Measurements from ENCODE around the gene VIT. TPM values are rescaled to one million over a fixed set of nuclear protein-coding genes. Genes with fewer than 3 reads are reported as not detected.

VIT gene
- total and polyA plus RNA-seq, 2 donors (not counting 1 experiment from before 2014, with no cell fraction given), result 0.17 to 0.62 TPM

DNA sequence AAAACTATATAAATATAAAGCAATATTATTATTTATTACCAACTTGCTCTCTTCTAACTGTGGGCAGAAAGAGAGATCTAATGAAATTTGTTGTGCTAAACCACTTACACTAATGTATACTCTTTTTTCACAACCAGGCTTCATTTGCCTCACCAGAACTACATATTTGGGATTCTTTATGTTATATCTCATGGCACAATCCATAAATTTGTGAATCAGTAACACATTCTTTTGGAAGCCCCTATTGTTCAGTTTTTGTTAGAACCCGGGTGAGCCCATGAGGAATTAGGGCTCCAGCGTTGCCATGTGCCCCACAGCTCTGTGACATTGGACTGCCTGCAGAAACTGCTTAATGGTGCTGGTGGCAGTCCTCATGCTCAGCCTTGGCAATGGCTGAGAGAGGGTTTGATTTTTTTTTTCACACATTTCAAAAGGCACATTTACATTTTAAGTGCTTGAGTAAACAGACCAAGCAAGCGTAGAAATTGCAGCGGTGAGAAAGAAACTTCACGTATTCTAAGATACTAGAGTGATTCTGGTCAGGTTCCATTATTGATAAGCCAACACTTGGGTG, 15.3 kb downstream of the VIT start:
- Histone ChIP-seq H3K9me3 (ENCODE audit: control insufficient read depth, insufficient read depth, low read depth, low read length) (no peaks in the 10 kb centered on the region), H3K9ac (ENCODE audit: insufficient read depth, low read length) (no peak overlapping the region), H3K27me3 (ENCODE audit: control insufficient read depth, insufficient read depth, low read length) (no peaks in the 10 kb centered on the region), H3K4me2 (ENCODE audit: extremely low read depth, insufficient read depth, low read length) (no peak overlapping the region), H2AFZ (ENCODE audit: low read length) (no peak overlapping the region), H3K27ac (ENCODE audit: insufficient read depth, low read length) (no peak overlapping the region), H3K4me1 (ENCODE audit: control insufficient read depth, extremely low read depth, insufficient read depth, low read length) (peaks cover 3% of the 10 kb centered on the region), H4K20me1 (ENCODE audit: control insufficient read depth, extremely low read depth, insufficient read depth, low read length) (no peaks in the 10 kb centered on the region), H3K79me2 (ENCODE audit: control insufficient read depth, insufficient read depth, low read length) (no peaks in the 10 kb centered on the region), H3K4me3 (replicated peaks in 1 of 4; ENCODE audit: control extremely low read depth in 1 of 4, insufficient read depth in 1 of 4, low read depth in 3 of 4, low read length in 4 of 4) (no peak overlapping the region), H3K36me3 (ENCODE audit: control insufficient read depth, insufficient read depth, low read length) (no peaks in the 10 kb centered on the region)
- DNase-seq (ENCODE audit: low read depth in 2 of 2), result no peak
- TF ChIP-seq, protein P1, sequence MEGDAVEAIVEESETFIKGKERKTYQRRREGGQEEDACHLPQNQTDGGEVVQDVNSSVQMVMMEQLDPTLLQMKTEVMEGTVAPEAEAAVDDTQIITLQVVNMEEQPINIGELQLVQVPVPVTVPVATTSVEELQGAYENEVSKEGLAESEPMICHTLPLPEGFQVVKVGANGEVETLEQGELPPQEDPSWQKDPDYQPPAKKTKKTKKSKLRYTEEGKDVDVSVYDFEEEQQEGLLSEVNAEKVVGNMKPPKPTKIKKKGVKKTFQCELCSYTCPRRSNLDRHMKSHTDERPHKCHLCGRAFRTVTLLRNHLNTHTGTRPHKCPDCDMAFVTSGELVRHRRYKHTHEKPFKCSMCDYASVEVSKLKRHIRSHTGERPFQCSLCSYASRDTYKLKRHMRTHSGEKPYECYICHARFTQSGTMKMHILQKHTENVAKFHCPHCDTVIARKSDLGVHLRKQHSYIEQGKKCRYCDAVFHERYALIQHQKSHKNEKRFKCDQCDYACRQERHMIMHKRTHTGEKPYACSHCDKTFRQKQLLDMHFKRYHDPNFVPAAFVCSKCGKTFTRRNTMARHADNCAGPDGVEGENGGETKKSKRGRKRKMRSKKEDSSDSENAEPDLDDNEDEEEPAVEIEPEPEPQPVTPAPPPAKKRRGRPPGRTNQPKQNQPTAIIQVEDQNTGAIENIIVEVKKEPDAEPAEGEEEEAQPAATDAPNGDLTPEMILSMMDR (conservative IDR thresholded peaks at IDR 0.05 in 1 of 2, IDR thresholded peaks at IDR 0.05 in 1 of 2; ENCODE audit: low read depth in 1 of 2, low read length in 2 of 2), result no peak
- TF ChIP-seq EZH2 (IDR thresholded peaks at IDR 0.05; ENCODE audit: low read length, missing control alignments), result no peak

DNA sequence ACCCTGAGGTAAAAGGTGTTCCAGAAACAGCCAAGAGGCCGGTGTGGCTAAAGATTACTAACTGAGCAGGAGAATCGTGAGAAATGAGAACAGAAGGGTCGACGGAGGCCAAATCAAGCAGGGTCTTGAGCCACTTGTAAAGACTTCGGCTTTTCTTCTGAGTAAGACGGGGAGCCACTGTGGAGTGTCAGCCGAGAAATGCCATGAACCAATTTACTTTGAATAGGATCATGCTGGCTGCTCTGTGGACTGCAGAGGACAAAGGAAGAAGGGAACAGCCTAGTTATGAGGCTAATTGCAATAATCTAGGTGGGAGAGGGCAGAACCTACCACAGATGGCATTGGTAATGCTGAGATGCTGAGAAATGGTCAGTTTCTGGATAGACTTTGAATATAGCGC, 16.8 kb downstream of the VIT start:
- no peaks in the 10 kb centered on the region for H3K79me2 ChIP-seq (ENCODE audit: control insufficient read depth, insufficient read depth, low read length)
- no peak overlapping the region for H3K4me2 ChIP-seq (ENCODE audit: extremely low read depth, insufficient read depth, low read length)
- no peaks in the 10 kb centered on the region for H3K27me3 ChIP-seq (ENCODE audit: control insufficient read depth, insufficient read depth, low read length)
- no peaks in the 10 kb centered on the region for H3K4me1 ChIP-seq (ENCODE audit: control insufficient read depth, extremely low read depth, insufficient read depth, low read length)
- H3K36me3 ChIP-seq (ENCODE audit: control insufficient read depth, insufficient read depth, low read length), result no peaks in the 10 kb centered on the region
- H3K27ac ChIP-seq (ENCODE audit: insufficient read depth, low read length), result no peak overlapping the region
- no peaks in the 10 kb centered on the region for H3K9me3 ChIP-seq (ENCODE audit: control insufficient read depth, insufficient read depth, low read depth, low read length)
- no peak overlapping the region for H3K4me3 ChIP-seq (replicated peaks in 1 of 4; ENCODE audit: control extremely low read depth in 1 of 4, insufficient read depth in 1 of 4, low read depth in 3 of 4, low read length in 4 of 4)
- no peaks in the 10 kb centered on the region for H4K20me1 ChIP-seq (ENCODE audit: control insufficient read depth, extremely low read depth, insufficient read depth, low read length)
- no peak overlapping the region for H2AFZ ChIP-seq (ENCODE audit: low read length)
- no peak overlapping the region for H3K9ac ChIP-seq (ENCODE audit: insufficient read depth, low read length)
- no peak for DNase-seq (ENCODE audit: low read depth in 2 of 2)
- no peak for TF ChIP-seq EZH2 (IDR thresholded peaks at IDR 0.05; ENCODE audit: low read length, missing control alignments)
- TF ChIP-seq, protein P1 (conservative IDR thresholded peaks at IDR 0.05 in 1 of 2, IDR thresholded peaks at IDR 0.05 in 1 of 2; ENCODE audit: low read depth in 1 of 2, low read length in 2 of 2), result no peak

DNA sequence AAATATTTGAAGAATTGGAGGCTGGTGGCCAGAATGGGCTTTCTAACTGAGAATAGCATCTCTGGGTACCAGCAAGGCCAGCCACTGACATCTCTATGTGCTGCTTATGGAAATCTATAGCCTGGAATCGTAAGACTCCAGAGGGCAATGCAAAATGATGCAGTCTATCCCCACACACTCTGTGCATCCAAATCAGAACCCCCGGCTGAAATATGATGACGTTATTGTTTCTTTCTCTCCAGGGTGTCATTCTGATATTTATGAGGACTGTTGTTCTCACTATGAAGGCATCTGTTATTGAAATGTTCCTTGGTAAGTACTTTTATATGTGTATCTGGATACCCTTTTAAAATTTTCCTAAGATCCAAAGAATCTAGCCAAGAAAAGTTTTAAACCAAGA, 19.6 kb downstream of the VIT start:
- H3K27me3 ChIP-seq (ENCODE audit: control insufficient read depth, insufficient read depth, low read length), result no peaks in the 10 kb centered on the region
- H3K27ac ChIP-seq (ENCODE audit: insufficient read depth, low read length), result no peak overlapping the region
- no peak overlapping the region for H3K9ac ChIP-seq (ENCODE audit: insufficient read depth, low read length)
- no peaks in the 10 kb centered on the region for H3K4me1 ChIP-seq (ENCODE audit: control insufficient read depth, extremely low read depth, insufficient read depth, low read length)
- H4K20me1 ChIP-seq (ENCODE audit: control insufficient read depth, extremely low read depth, insufficient read depth, low read length), result no peaks in the 10 kb centered on the region
- no peaks in the 10 kb centered on the region for H3K36me3 ChIP-seq (ENCODE audit: control insufficient read depth, insufficient read depth, low read length)
- H3K4me3 ChIP-seq (replicated peaks in 1 of 4; ENCODE audit: control extremely low read depth in 1 of 4, insufficient read depth in 1 of 4, low read depth in 3 of 4, low read length in 4 of 4), result no peak overlapping the region
- no peak overlapping the region for H2AFZ ChIP-seq (ENCODE audit: low read length)
- no peaks in the 10 kb centered on the region for H3K79me2 ChIP-seq (ENCODE audit: control insufficient read depth, insufficient read depth, low read length)
- TF ChIP-seq, protein P1 (conservative IDR thresholded peaks at IDR 0.05 in 1 of 2, IDR thresholded peaks at IDR 0.05 in 1 of 2; ENCODE audit: low read depth in 1 of 2, low read length in 2 of 2), result no peak
- TF ChIP-seq EZH2 (IDR thresholded peaks at IDR 0.05; ENCODE audit: low read length, missing control alignments), result no peak
- no peak overlapping the region for H3K4me2 ChIP-seq (ENCODE audit: extremely low read depth, insufficient read depth, low read length)
- no peaks in the 10 kb centered on the region for H3K9me3 ChIP-seq (ENCODE audit: control insufficient read depth, insufficient read depth, low read depth, low read length)
- DNase-seq (ENCODE audit: low read depth in 2 of 2), result no peak
